ENCODE data around the gene CACNG6.

- TF ChIP-seq CTCF (conservative IDR thresholded peaks at IDR 0.05 in 1 of 2, IDR thresholded peaks at IDR 0.05 in 1 of 2; ENCODE audit: low read depth in 1 of 2, low read length in 2 of 2) (no peak), EZH2 (IDR thresholded peaks at IDR 0.05; ENCODE audit: low read length, missing control alignments) (no peak)
Observed at GRCh38 chr19:53971673-53972072, 19.8 kb upstream of the CACNG6 start.
